Stimulated activated naive CD8-positive, alpha-beta T cell treated with anti-CD3 and anti-CD28 coated beads, Interleukin-15, Interleukin-2, amounts not matched to agents 100 ng/mL and 50 ng/mL, for 24 hours (primary cell): ENCODE measurements around the gene PDGFD.

Experiments used
- H3K27ac Mint-ChIP-seq: one replicate; pipeline ENCODE4 v1.8.0; 2021; ENCODE audit warnings: mild to moderate bottlenecking, mixed read lengths
- H3K27me3 Mint-ChIP-seq: one replicate; pipeline ENCODE4 v1.8.0; 2021; ENCODE audit warnings: mixed read lengths
- H3K36me3 Mint-ChIP-seq: one replicate; pipeline ENCODE4 v1.8.0; 2021; ENCODE audit warnings: low read depth, mixed read lengths
- H3K4me1 Mint-ChIP-seq: one replicate; pipeline ENCODE4 v1.8.0; 2021; ENCODE audit warnings: low read depth, mixed read lengths
- H3K4me3 Mint-ChIP-seq: one replicate; pipeline ENCODE4 v1.8.0; 2021; ENCODE audit warnings: mild to moderate bottlenecking, mixed read lengths
- H3K9me3 Mint-ChIP-seq: one replicate; pipeline ENCODE4 v1.8.0; 2021; ENCODE audit warnings: mixed read lengths

Gene PDGFD

DNA sequence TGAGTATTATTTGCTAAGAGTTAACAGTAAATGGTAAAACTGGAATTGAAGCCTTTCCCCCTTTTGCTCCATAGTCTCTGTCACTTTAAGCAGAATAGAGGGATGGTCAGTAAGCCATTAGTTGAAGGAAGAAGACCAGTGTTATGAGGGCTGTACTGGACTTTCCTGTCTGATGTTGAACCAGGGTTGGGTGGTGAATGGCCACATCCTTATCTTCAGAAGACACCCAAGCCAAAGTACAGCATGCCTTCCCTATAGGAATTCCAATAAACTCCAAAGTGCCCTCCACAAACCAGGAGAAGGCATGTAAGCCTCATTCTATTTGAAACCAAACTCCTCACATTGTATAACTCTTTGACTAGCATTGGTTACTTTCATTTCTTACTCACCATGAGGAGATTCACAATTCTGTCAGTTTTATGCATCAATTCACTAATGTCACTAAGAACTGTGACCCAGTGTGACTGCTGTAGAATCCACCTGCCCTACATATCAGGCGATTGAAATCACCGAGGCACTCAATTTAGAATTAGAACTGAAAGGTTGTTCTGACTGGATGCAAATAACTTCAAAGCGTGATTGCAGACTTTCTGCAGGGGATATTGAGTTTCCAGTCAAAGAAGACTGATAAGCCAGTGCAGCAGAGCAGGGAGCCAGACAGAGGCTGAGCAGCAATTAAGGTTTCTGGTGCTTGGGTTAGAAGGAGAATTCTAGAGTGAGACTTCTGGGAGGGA lies 234.6 kb downstream of the PDGFD start:
- peaks cover 3% of the 10 kb centered on the region for H3K27me3 Mint-ChIP-seq
- no peaks in the 10 kb centered on the region for H3K9me3 Mint-ChIP-seq
- H3K4me1 Mint-ChIP-seq = no peaks in the 10 kb centered on the region
- H3K36me3 Mint-ChIP-seq = no peaks in the 10 kb centered on the region
- H3K4me3 Mint-ChIP-seq = no peak overlapping the region
- H3K27ac Mint-ChIP-seq = no peak overlapping the region

DNA sequence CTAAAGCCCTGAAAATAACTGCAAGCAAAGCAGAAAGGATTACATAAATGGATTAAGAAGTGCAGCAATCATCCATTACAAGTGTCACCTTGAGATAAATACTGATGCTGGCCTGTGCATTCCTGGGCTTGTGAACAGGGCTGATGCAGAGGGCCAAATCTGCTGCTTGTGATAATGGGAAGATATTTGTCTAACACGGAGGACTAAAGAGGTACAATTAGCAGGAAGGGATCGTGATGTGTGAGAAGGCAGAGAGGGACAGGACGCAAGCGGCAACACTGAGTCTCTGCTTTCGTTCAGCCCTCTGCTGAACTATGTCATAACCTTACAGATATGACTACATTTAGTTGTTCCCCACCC lies 235.2 kb downstream of the PDGFD start:
- H3K9me3 Mint-ChIP-seq = no peaks in the 10 kb centered on the region

DNA sequence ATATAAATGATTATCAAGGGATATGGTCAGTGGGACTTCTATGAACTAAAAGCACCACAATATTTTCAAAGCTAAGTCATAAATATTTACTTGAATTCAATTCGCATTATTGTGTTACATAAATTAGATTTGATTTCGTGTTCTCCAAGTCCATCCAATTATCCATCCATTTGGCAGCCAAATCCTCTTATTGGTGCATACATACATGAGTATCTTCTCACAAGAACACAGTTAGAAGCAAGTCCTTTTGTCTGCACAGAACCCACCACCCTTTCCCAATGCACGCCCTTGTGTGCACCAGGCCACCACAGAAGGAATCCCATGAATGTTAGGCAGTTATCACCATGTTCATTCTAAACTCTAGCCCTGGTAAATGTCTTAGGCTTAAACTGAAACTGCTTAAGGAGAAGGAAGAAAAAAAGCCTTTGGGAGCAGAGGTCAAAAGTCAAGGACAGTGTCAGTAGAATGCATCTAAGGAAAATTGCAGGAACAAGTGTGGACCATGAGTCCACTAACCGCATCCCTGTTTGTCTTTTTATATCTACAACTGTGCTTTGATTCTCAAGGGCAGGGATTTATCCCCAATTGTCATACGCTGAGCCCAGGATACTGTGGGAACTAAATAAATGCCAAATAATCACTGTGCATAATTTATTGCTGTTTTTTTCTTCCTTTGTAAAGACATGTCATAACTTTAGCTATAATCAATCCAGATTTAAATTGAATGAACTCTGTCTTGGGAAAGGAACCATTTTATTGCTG lies 235.7 kb downstream of the PDGFD start:
- H3K4me1 Mint-ChIP-seq = no peaks in the 10 kb centered on the region
- H3K4me3 Mint-ChIP-seq = no peak overlapping the region
- no peaks in the 10 kb centered on the region for H3K9me3 Mint-ChIP-seq
- H3K36me3 Mint-ChIP-seq = no peaks in the 10 kb centered on the region
- peaks cover 3% of the 10 kb centered on the region for H3K27me3 Mint-ChIP-seq
- no peak overlapping the region for H3K27ac Mint-ChIP-seq

More for the DNA sequence above, 235.2 kb downstream of the PDGFD start:
- Mint-ChIP-seq H3K4me3 (no peak overlapping the region), H3K27ac (no peak overlapping the region), H3K36me3 (no peaks in the 10 kb centered on the region), H3K4me1 (no peaks in the 10 kb centered on the region), H3K27me3 (peaks cover 3% of the 10 kb centered on the region)

DNA sequence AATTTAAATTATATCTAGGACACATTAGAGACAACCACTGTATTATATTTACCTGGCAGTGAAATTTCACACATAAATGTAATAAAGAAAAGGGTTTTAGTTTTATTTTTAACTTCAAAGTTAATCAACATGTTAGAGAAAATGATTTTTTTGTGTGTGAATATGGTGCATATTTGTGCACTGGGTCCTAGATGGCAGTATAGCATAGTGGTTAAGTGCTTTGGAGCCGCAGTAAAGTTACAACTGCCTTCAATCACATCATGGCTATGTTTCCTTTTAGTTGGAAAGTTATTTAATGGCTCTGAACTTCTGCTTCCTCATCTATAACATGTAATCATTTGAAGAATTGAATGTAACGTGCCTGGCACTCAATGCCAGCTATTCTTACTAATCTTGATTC lies 236.4 kb downstream of the PDGFD start:
- H3K9me3 Mint-ChIP-seq = no peaks in the 10 kb centered on the region
- H3K27me3 Mint-ChIP-seq = peaks cover 3% of the 10 kb centered on the region
- no peaks in the 10 kb centered on the region for H3K4me1 Mint-ChIP-seq
- H3K4me3 Mint-ChIP-seq = no peak overlapping the region
- no peaks in the 10 kb centered on the region for H3K36me3 Mint-ChIP-seq
- no peak overlapping the region for H3K27ac Mint-ChIP-seq

DNA sequence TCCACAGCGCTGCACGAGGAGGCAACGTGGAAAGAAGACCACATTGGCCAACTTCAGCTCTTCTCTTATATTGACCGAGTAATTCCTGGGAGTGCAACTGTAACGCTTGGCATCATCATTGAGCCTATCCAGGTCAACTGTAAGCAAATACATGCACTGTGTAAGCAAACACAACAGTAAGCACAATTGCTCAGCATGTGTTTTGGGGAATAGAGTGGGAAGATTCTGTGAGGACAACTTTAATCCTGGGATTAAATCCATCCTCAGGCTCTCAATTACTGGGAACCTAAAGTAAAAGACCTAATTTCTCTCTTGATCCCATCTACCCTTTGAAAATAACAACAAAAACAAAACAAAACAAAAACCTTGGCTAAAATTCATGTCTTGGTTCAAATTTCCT lies 237.0 kb downstream of the PDGFD start:
- Mint-ChIP-seq H3K9me3 (no peaks in the 10 kb centered on the region), H3K27ac (no peak overlapping the region), H3K36me3 (no peaks in the 10 kb centered on the region), H3K4me1 (no peaks in the 10 kb centered on the region), H3K27me3 (peaks cover 3% of the 10 kb centered on the region), H3K4me3 (no peak overlapping the region)

DNA sequence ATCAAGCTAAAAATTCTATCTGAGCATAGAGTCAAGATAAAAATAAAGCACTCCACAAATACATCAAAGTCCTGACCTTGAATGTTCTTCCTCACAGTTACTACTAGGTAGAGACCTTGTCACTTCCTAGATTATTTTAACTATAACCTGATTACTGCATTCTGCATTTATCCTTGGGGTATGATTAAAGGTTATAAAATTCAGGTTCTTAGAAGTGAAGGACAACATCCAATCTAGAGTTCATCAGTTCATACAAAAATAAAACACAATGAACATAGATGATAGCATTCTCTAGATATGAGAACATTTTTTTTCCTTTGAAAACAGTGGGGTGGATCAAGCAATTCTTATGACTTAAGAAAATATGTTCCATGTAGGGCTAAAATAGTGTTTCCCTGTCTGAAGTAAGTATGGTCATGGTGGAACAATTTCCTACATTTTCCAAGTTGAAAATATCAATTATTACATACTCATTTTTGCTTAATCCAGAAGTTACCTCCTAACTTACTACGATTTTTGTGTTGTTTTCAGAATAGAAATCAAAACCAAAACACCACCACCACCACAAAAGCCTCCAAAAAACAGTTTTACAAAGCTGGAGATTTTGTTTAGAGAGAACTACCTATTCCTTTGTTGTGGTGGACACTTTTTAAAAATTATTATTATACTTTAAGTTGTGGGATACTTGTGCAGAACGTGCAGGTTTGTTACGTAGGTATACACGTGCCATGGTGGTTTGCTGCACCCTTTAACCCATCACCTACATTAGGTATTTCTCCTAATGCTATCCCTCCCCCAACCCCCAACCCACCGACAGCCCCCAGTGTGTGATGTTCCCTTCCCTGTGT lies 239.6 kb downstream of the PDGFD start:
- Mint-ChIP-seq H3K9me3 (no peaks in the 10 kb centered on the region), H3K27me3 (peaks cover 3% of the 10 kb centered on the region), H3K27ac (no peak overlapping the region), H3K36me3 (no peaks in the 10 kb centered on the region), H3K4me3 (no peak overlapping the region), H3K4me1 (no peaks in the 10 kb centered on the region)

DNA sequence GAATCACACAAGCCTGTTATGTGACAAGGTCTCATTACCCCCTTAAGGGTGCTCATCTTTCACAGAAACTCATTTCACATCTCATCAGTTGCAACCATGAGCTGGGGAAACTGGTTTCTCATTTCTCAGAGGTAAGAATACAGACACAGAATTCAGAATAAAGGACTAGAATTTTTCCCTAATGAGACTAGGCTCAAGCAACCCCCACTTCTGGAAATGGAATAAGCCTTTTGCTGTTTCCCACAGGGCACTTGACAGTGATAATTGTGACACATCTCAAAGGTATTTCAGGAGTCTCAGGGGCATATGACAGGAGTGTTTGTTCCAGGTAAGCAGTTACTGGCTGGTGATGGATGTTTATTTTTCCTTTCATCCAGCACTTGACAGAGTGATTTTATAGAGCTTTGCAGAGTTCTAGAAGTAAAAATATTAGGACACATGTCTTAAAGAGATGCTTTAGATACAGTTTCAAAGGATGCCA lies 240.5 kb downstream of the PDGFD start:
- H3K9me3 Mint-ChIP-seq = no peaks in the 10 kb centered on the region
- no peak overlapping the region for H3K4me3 Mint-ChIP-seq
- no peaks in the 10 kb centered on the region for H3K4me1 Mint-ChIP-seq
- H3K27me3 Mint-ChIP-seq = peaks cover 3% of the 10 kb centered on the region
- H3K36me3 Mint-ChIP-seq = no peaks in the 10 kb centered on the region
- no peak overlapping the region for H3K27ac Mint-ChIP-seq

DNA sequence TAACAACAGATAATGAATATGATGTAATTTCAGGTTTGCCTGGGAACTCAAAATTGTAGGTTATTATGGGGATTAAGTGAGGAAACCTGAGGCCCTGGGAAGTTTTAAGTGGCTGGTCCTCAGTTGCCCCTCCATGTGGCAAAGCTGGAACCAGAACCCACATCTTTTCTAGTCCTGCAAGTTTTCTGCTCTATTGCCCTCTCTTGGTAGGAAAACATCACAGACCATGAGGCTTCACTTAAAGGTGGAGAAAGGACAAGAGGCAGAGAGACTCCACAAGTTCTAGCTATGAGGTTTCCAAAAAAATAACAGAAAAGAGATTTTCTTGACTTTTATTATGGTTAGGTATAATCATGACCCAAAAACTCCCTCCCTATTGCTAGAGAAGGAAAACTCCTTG lies 243.0 kb downstream of the PDGFD start:
- no peaks in the 10 kb centered on the region for H3K9me3 Mint-ChIP-seq
- no peak overlapping the region for H3K4me3 Mint-ChIP-seq
- H3K27me3 Mint-ChIP-seq = no peaks in the 10 kb centered on the region
- H3K27ac Mint-ChIP-seq = no peak overlapping the region
- no peaks in the 10 kb centered on the region for H3K36me3 Mint-ChIP-seq
- no peaks in the 10 kb centered on the region for H3K4me1 Mint-ChIP-seq

DNA sequence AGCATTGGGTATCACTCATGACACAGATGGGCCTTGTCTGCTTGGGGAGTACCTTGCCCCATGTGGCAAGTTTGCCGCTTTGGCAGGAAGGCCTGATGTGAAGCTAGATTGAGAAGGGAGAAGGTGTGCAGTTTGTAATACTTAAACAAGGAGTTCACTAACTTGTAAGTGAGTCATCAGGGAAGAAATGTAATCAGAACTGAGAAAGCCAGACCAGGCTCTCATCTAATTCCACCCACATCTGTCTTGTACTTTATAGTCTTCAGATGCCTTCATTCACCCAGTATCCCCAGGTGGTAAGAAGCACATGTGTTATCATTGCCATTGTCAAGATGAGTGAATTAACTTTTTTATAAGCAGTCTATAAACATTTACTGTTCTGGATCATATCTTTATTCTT lies 243.5 kb downstream of the PDGFD start:
- H3K27ac Mint-ChIP-seq = no peak overlapping the region
- no peaks in the 10 kb centered on the region for H3K36me3 Mint-ChIP-seq
- H3K27me3 Mint-ChIP-seq = no peaks in the 10 kb centered on the region
- H3K4me3 Mint-ChIP-seq = no peak overlapping the region
- no peaks in the 10 kb centered on the region for H3K9me3 Mint-ChIP-seq
- no peaks in the 10 kb centered on the region for H3K4me1 Mint-ChIP-seq

DNA sequence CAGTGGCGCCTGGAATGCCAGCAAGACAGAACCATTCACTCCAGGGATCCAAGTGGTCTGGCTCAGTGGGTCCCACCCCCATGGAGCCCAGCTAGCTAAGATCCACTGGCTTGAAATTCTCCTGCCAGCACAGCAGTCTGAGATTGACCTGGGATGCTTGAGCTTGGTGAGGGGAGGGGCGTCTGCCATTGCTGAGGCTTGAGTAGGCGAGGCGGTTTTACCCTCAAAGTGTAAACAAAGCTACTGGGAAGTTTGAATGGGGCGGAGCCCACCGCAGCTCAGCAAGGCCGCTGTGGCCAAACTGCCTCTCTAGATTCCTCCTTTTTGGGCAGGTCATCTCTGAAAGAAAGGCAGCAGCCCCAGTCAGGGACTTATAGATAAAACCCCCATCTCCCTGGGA lies 253.2 kb downstream of the PDGFD start:
- Mint-ChIP-seq H3K36me3 (peaks cover 5% of the 10 kb centered on the region), H3K9me3 (peaks cover 24% of the 10 kb centered on the region), H3K4me3 (no peak overlapping the region), H3K27me3 (peaks cover 5% of the 10 kb centered on the region), H3K4me1 (peaks cover 15% of the 10 kb centered on the region), H3K27ac (no peak overlapping the region)

DNA sequence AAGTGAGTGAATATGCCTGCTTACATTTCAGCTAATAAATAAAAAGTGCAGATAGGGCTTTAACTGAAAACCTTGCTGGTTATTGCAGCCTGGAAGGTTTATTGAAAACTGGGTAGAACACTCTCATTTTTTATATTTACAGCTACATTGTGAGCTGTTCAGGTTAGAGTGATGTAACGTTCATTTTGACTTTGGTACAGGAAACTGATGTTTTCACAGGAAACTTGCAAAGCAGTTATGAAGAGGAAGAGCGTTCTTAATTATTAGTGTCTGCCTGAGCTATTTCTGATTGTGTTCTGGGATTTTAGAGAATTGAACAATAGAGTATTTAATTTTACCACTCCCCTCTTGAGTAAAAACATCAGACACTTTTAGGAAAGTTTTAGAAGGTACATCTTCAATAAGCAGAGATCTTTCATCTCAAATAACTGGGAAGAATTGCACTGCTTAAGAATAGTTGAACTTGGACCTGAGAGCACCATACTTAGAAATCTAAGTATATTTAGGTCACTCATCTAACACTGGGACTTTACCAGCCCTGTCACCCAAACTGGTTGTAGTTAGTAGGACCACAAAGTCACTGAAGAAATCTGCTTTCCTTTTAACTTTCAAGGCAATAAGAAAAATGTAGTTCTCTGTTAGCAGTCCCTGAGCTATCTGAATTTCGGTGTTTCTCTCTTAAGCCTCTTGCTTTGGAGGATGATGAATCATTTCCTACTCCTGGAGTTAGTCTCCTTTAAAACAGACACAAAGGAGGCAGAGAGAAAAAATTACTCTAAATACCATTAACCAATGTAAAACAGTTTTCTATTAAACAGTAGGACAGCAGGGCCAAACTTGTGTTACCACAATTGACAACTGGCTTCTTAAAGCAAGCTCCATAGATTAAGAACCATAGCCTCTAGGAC lies 256.1 kb downstream of the PDGFD start:
- no peak overlapping the region for H3K4me3 Mint-ChIP-seq

DNA sequence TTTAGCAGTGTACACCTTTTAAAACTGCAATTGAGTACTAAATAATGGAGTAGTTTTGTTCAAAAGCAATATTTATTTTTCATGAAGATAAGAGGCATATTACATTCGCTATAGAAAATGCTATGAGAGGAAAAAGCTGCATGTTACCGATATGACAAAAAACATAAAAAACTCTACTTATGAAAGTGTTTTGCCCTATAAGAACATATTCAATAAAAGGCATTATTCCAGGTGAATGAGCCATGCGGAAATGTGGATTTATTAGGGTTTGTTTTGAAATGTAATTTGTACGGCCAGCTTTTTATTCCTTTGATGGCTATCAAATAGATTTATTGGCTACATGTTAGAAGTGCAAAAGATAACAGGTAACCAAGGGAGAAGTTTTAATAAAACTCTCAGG lies 256.8 kb downstream of the PDGFD start:
- Mint-ChIP-seq H3K4me1 (peaks cover 15% of the 10 kb centered on the region), H3K27me3 (peaks cover 5% of the 10 kb centered on the region), H3K27ac (no peak overlapping the region), H3K36me3 (no peaks in the 10 kb centered on the region), H3K4me3 (no peak overlapping the region), H3K9me3 (peaks cover 4% of the 10 kb centered on the region)

More for the DNA sequence above, 256.1 kb downstream of the PDGFD start:
- Mint-ChIP-seq H3K9me3 (peaks cover 9% of the 10 kb centered on the region), H3K27ac (no peak overlapping the region), H3K4me1 (peaks cover 15% of the 10 kb centered on the region), H3K27me3 (peaks cover 5% of the 10 kb centered on the region), H3K36me3 (no peaks in the 10 kb centered on the region)

DNA sequence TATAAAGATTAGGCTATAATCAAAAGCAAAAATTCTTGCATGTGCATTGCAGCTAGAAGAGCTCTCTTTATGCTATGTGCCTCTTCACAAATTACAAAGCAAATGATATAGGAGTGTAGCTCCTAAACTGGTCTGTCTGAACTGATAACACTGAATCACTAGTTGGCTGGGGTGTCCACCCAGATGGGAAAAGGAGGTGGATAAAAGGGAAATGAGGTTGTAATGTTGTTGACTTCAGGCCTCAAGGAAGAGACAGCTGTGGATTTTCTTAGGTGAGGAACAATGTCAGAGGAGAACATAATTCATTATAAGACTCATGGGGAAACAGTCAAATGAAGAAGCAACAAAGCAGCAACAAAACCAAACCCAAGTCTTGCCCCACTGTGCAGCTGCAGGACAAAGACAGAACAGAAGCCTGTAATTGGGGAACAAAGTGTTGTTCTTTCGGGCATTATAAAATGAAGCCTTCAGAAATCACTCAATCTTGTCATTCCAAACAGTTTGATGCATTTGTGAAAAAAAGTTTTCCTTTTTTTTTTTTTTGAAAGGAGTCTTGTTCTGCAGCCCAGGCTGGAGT lies 257.6 kb downstream of the PDGFD start:
- peaks cover 5% of the 10 kb centered on the region for H3K27me3 Mint-ChIP-seq
- H3K4me1 Mint-ChIP-seq = peaks cover 15% of the 10 kb centered on the region
- no peak overlapping the region for H3K4me3 Mint-ChIP-seq
- H3K36me3 Mint-ChIP-seq = no peaks in the 10 kb centered on the region
- H3K9me3 Mint-ChIP-seq = no peaks in the 10 kb centered on the region
- H3K27ac Mint-ChIP-seq = no peak overlapping the region

DNA sequence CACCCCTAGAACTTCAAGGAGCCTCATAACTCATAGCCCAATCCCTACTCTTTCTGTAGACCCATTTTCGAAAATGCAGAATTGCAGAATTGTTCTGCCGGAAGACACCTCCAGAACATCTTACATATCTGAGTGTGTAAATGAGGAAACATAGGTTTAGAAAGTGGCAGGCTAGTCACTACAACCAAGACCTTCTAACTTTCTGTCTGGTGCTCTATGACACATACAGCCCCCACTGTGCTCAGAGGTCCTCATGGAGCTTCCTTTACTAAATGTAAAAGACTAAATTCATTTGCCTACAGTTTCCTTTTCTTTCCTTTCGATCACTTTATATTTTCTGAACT lies 259.7 kb downstream of the PDGFD start:
- no peak overlapping the region for H3K4me3 Mint-ChIP-seq
- peaks cover 15% of the 10 kb centered on the region for H3K4me1 Mint-ChIP-seq
- H3K36me3 Mint-ChIP-seq = no peaks in the 10 kb centered on the region
- H3K27me3 Mint-ChIP-seq = peaks cover 5% of the 10 kb centered on the region
- H3K9me3 Mint-ChIP-seq = no peaks in the 10 kb centered on the region
- H3K27ac Mint-ChIP-seq = no peak overlapping the region
